Ovary (tissue), 3 donors: ENCODE data around the gene LSM14A.

Experiments
- CTCF ChIP-seq, 3 donors: fragments of 450-650 bp in 2 of 3; fragments of 200-600 bp in 1 of 3; IDR thresholded peaks; one replicate each; pipeline versions ENCODE4 v1.5.1 to v1.8.0; 2016 to 2022; ENCODE audit warnings: antibody characterized with exemption in 3 of 3, mild to moderate bottlenecking in 1 of 3
- EP300 ChIP-seq: sonication (generic); formaldehyde crosslinking; IDR thresholded peaks from one replicate; pipeline ENCODE4 v1.6.1; 2017; ENCODE audit warnings: antibody characterized with exemption
- POLR2A ChIP-seq: fragments of 450-650 bp; IDR thresholded peaks from one replicate; pipeline ENCODE4 v1.6.1; 2017; ENCODE audit warnings: antibody characterized with exemption, mild to moderate bottlenecking, moderate library complexity
- donor health status: DM: no; HTN: no; CAD: no.

- TF ChIP-seq CTCF (IDR thresholded peaks at IDR 0.05): no peak
- no peak for TF ChIP-seq POLR2A
- TF ChIP-seq EP300: no peak
Measured at GRCh38 chr19:34181111-34181864, 9.0 kb downstream of the LSM14A start.
